Neural progenitor cell (in vitro differentiated cells): ENCODE measurements around the gene ARAP3.
A peak's percentile ranks its signal among the peaks of the same experiment; 100 is the strongest.

Source experiments
- CTCF ChIP-seq: fragments of 200-600 bp; sonication (generic); IDR thresholded peaks from 2 replicates; pipeline ENCODE4 v1.5.1; 2017; ENCODE audit warnings: antibody characterized with exemption, mild to moderate bottlenecking
- EZH2 ChIP-seq: fragments of 200-600 bp; sonication (generic); IDR thresholded peaks from 2 replicates; pipeline ENCODE4 v1.6.1; 2017; ENCODE audit warnings: antibody characterized with exemption, mild to moderate bottlenecking, moderate library complexity

DNA sequence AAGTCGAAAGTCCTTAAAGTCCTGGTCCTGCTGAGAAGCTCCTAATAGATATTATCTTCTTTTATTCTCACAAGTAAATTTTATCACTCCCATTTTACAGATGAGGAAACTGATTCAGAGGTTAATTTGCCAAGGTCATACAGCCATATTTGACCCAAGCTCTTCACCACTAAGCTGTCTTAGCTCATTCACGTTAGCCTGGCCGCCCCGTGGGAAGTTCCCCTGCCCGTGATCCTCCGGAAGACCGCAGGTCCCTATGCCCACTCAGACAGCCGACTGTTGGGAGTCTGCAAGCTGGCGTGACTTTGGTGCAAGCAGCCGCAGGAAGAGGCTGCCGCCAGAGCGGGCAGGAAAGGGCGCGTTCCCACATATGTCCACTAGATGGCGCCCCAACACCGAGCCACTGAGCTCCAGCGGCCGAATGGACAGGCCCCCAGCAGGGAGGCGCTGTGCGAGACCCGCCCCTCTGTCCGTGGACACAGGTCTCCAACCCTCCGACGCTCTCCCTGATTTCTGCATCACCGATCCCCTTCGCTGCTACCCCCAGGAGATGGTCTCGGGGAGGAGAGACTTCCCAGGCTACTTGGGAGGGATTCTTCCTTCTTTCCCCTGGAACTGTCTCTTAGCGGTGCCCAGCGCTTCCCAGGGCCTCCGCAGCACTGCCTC is 10.0 kb upstream of the ARAP3 start:
- peak; percentile 97 for TF ChIP-seq CTCF
- TF ChIP-seq EZH2, result no peak
